ENCODE results near the gene BCL11A.

DNA sequence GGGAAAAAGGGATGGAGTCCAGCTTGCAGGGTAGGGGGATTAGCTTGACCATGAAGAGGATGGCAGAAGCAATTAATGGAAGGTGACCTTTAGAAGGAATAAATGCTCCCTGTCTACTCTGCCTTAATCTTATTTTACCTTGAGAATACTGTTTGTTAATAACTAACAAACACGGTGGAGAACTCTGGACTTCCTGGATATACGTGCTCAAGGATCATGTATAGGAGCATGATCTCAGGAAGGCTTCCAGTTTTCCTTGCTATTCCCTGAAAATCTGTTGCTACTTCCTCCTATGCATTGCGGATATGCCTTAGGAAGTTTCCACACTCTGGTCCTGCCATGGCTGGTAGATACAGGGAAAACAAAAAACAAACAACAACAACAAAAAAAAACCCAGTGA lies 44.8 kb upstream of the BCL11A start:
- TF ChIP-seq, protein P1, sequence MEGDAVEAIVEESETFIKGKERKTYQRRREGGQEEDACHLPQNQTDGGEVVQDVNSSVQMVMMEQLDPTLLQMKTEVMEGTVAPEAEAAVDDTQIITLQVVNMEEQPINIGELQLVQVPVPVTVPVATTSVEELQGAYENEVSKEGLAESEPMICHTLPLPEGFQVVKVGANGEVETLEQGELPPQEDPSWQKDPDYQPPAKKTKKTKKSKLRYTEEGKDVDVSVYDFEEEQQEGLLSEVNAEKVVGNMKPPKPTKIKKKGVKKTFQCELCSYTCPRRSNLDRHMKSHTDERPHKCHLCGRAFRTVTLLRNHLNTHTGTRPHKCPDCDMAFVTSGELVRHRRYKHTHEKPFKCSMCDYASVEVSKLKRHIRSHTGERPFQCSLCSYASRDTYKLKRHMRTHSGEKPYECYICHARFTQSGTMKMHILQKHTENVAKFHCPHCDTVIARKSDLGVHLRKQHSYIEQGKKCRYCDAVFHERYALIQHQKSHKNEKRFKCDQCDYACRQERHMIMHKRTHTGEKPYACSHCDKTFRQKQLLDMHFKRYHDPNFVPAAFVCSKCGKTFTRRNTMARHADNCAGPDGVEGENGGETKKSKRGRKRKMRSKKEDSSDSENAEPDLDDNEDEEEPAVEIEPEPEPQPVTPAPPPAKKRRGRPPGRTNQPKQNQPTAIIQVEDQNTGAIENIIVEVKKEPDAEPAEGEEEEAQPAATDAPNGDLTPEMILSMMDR (IDR thresholded peaks at IDR 0.05), result no peak
- TF ChIP-seq POLR2AphosphoS5 (IDR thresholded peaks at IDR 0.05), result no peak
- no peak for TF ChIP-seq POLR2A (IDR thresholded peaks at IDR 0.05)

Measured in upper lobe of left lung (tissue), 4 donors.